ENCODE results near the gene WWOX.

The WWOX gene

GRCh38 chr16:78900966-78901365 is 801.5 kb downstream of the WWOX start:
- no peak for DNase-seq (ENCODE audit: low read depth, low spot score)

DNA sequence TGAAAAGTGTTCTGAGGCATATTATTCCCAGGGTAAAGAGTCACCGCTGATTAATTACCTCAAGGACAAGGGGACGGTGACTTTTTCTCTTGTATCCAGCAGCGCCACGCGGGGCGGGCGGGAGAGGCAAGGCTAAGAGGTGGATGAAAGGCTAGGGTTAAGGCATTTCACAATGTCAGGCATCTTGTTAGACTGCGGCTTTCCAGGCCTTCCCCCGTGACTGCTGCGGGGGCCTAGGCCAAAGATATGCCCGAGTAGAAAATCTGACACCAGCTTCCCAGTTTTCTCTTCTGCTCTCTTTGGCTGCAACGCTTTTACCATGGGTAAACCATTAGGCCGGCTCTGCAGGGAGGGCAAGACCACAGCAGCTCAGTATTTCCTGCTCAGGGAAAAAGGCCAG is 802.9 kb downstream of the WWOX start:
- no peak for DNase-seq (ENCODE audit: low read depth, low spot score)

DNA sequence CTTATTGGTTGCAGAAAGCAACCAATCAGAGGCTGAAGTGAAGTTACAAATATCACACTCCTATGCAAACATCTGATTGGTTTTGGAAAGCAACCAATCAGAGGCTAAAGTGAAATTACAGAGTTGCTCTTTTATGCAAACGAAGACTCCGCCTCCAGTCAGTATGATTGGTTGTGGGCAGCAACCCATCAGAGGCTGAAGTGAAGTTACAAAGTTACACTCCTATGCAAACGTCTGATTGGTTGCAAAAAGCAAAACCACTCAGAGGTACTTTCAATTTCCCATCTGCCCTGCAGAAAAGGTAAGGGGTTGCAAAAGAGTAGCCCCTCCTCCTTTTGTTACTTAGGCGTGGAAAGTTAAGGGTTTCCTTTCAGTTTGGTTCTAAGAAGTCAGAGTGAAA is 803.8 kb downstream of the WWOX start:
- DNase-seq (ENCODE audit: low read depth, low spot score): no peak

- no peak for DNase-seq (ENCODE audit: low read depth, low spot score)
These were observed 804.4 kb downstream of the WWOX start for GRCh38 chr16:78903843-78904242.

GRCh38 chr16:78906135-78906534 is 806.7 kb downstream of the WWOX start:
- DNase-seq (ENCODE audit: low read depth, low spot score): peak; percentile 89

DNA sequence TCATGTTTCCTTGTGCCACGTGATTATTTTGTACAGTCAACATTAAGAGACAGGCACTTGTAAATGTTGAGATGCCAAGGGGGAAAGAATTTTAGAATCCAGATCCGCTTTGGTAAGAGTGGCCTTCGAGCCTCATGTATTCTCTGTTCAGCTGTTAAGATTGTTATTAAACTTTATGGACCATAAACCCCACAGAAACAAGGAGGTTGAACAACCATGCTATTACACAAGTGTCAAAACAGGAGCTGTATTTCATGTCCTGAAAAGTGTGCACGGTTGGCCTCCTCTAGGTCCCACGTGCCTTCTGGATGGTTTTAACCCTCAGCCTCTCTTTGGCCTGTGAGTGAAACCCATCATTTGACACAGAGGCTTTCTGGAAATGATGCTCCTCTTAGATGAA is 809.8 kb downstream of the WWOX start:
- DNase-seq (ENCODE audit: low read depth, low spot score): no peak

DNA sequence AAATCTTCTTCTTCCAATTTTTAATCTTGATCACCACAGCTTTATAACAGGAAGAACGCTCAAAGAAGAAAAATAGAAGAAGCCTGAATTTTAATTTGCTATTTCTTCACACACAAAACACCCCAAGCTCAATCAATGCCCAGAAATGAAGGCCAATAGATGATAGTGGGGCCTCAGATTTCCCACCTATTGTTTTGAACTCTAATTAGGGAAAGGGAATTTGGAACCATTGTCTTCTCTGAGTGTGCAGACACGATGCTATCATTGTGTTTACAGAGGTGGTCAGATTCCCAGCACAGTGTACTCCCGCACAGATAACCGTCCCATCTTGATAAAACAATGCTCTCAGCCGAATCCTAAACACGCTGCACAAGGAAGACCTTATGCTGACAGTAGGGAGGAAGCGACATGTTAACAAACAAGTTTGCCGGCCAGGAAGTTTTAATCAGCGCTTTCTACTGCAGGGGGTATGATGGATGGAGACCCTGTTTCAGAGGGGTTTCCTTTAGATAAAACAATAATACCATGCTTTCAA is 816.4 kb downstream of the WWOX start:
- DNase-seq (ENCODE audit: low read depth, low spot score): no peak

- DNase-seq (ENCODE audit: low read depth, low spot score): no peak
These were observed 817.6 kb downstream of the WWOX start for GRCh38 chr16:78916928-78917545.

GRCh38 chr16:78918805-78919305 is 819.4 kb downstream of the WWOX start:
- DNase-seq (ENCODE audit: low read depth, low spot score): no peak

DNA sequence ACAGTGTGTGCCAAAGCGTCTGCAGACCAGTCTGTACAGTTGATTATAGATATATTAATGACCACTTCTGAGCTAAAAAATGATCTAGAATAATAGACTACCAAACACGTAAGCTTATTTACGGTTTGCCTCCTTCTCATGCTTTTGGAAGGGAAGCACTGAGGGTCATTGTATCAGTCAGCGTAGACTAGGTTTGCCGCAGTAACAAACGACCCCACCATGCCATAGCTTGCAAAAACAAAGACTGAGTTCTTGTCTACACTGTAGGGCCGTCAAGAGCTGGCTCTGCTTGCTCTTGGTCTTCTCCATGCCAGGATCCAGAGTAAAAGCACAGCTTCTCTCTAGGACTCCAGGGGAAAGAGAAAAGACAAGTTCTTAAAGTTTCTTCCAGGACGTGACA is 820.4 kb downstream of the WWOX start:
- DNase-seq (ENCODE audit: low read depth, low spot score): no peak

DNA sequence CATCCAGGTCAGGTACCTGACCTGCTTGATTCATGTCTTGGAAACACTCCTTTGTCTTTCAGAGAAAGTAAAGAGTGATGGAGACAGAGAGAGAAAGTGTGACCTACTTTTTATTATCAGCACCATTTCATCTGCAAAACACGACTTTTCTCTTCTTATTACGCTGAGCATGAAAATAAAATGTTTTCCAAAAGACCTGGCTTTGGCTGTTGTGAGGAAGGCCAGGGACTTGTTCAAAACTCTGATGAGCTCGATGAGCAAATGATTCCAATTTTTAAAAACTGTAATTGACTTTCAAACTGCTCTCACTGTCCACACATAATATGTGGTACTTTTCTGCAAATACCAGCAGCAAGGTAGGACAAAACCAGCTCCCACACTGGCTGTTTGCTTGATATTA is 821.2 kb downstream of the WWOX start:
- no peak for DNase-seq (ENCODE audit: low read depth, low spot score)

- peak; percentile 51 for DNase-seq (ENCODE audit: low read depth, low spot score)
These were observed 825.8 kb downstream of the WWOX start for GRCh38 chr16:78925083-78925767.

GRCh38 chr16:78926723-78927210 is 827.3 kb downstream of the WWOX start:
- DNase-seq (ENCODE audit: low read depth, low spot score): no peak

- DNase-seq (ENCODE audit: low read depth, low spot score): no peak
These were observed 828.3 kb downstream of the WWOX start for GRCh38 chr16:78927766-78928165.

DNA sequence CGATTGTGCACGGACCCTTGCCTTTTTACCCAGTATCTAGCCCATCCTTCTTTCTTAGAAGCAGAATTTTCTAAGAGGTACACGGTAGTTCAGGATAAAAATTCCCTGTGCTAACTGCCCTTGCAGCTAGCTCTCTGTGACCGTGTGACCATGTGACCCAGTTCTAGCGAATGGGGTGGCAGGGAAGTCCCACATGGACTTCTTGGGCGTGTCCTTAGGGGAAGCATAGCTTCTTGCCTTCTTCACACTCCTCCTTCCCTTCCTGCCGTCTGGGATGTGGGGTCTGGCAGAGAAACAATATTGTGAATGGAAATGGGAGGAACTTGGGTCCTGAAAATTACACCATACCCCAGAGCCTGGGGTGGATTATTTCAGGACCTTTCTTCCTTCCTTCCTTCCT is 830.4 kb downstream of the WWOX start:
- no peak for DNase-seq (ENCODE audit: low read depth, low spot score)

DNA sequence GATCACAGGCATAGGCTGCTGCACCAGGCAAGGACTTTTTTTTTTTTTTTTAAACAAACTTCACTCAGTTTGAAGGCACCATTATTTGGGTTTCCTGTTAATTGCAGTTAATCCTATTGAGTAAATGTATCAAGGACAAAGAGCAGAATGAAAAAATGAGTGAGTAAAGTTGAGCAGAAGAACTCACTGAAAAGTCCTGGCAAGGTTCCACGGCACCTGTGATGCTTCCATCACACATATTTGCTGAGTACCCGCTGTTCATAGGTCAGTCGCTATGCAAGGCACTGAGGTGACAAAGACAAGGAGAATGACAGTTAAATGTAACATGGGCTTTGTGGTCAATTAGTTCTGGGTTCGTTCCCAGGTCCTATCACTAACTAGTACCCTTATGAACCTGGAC is 831.1 kb downstream of the WWOX start:
- no peak for DNase-seq (ENCODE audit: low read depth, low spot score)

DNA sequence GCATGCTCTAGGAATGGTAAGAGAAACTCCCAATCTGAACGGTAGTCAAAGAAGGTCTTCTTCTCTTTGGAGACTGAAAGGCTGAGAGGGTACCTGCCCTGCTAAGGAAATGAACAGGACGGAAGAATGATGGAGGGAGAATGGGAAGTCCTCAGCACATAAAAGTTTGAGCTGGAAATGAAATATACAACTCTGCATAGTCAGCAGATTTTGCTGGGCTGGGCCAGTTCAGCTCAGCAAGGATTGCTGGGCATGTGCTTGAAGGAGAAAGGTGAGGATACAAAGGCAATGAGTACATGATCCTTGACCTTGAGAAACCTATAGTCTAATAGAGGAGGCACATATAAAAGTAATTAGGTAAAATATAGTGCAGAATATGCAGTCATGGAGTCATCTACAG is 831.8 kb downstream of the WWOX start:
- DNase-seq (ENCODE audit: low read depth, low spot score): no peak

DNA sequence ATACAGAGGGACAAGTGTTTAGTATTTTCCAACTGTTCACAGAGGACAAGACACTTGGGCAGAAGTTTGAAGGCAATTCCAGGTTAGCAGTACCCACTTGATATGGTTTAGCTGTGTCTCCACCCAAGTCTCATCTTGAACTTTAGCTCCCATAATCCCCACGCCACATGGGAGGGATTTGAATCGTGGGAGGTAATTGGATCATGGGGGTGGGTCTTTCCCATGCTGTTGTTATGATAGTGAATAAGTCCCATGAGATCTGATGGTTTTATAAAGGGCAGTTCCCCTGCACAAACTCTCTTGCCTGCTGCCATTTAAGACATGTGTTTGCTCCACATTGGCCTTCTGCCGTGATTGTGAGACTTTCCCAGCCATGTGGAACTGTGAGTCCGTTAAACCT is 832.2 kb downstream of the WWOX start:
- DNase-seq (ENCODE audit: low read depth, low spot score): no peak

- DNase-seq (ENCODE audit: low read depth, low spot score): peak; percentile 51
These were observed 833.0 kb downstream of the WWOX start for GRCh38 chr16:78932355-78932943.

DNA sequence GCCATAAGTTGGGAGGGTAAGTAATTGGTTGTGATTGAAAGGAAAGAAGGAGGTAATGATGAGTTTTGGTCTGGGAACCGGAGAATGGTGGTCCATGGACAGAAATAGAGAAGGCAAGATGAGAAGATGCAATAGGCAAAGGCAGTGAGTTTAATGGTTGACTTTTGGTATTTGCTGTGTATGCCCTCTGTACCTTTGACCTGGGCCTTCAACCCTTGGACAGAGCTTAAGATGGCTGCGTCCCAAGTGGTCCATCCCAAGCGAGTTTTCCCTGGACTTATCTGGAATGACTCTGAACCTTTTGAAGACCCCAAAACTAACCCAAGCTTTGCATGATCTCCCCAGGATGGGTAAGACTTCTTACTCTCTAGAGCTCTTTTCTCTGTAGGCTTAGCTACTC is 836.6 kb downstream of the WWOX start:
- no peak for DNase-seq (ENCODE audit: low read depth, low spot score)

- no peak for DNase-seq (ENCODE audit: low read depth, low spot score)
These were observed 840.1 kb downstream of the WWOX start for GRCh38 chr16:78939597-78939996.

DNA sequence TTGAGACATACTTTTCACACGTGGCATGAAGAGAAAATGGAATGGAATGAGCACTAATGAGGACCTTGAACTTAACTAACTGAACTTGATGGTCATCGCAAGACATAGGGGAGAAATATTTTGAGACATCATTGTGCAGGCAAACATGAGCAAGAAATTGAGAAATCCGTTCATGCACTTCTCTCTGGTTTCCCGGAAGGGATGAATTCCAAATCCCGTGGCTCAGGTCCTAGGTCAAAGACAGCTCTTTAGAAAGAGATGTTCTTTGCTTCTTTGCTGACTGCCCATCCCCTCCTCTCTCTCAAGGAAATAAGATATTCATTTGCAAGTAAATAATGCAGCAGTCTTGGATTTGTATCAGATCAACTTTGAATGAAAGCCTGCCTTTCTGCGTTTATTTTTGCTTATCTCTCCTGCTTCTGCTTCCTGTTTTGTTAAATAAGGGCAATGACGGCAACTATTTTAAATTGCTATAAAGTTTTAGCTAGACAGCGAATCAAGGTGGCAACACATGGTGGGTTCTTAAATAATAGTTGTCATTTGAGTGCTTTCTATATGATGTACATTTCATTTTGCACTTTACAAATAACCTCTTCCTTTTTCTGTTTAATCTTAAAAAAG is 843.3 kb downstream of the WWOX start:
- DNase-seq (ENCODE audit: low read depth, low spot score): no peak

Data from ELF-1 (cell line).